ENCODE results near the gene ST8SIA5.
"Not testable (repeated sequence)": the region's sequence is repeated elsewhere in the genome, so short reads cannot be mapped to it uniquely, and the experiment has no call there.

ST8SIA5 gene

GRCh38 chr18:46756559-46757201 lies at the start of gene ST8SIA5:
Gene ST8SIA5 (minus strand): TSS chr18:46757053. CDS start chr18:46756508, 545 bp downstream.
- Mint-ChIP-seq H3K27ac (no peak within 1 kb of the TSS), H3K36me3 (ENCODE audit: low read depth) (no peaks in the 10 kb centered on the region), H3K9me3 (no peaks in the 10 kb centered on the region), H3K4me3 (peak within 1 kb of the TSS; percentile 68), H3K27me3 (peaks cover 64% of the 10 kb centered on the region), H3K4me1 (ENCODE audit: low read depth) (peaks cover 36% of the 10 kb centered on the region)
- intact Hi-C loops (cut with micrococcal nuclease): no loop called here

- H3K27me3 Mint-ChIP-seq; H3K27ac Mint-ChIP-seq; H3K4me3 Mint-ChIP-seq; intact Hi-C loops (cut with micrococcal nuclease); H3K9me3 Mint-ChIP-seq; H3K36me3 Mint-ChIP-seq (ENCODE audit: low read depth); H3K4me1 Mint-ChIP-seq (ENCODE audit: low read depth): not testable (repeated sequence)
Observed at GRCh38 chr18:46795945-46796344, 39.1 kb upstream of the ST8SIA5 start.

- no peak overlapping the region for H3K4me3 Mint-ChIP-seq
- no peaks in the 10 kb centered on the region for H3K36me3 Mint-ChIP-seq (ENCODE audit: low read depth)
- intact Hi-C loops (cut with micrococcal nuclease): no loop called here
- H3K27me3 Mint-ChIP-seq: no peaks in the 10 kb centered on the region
- H3K9me3 Mint-ChIP-seq: peaks cover 11% of the 10 kb centered on the region
- H3K4me1 Mint-ChIP-seq (ENCODE audit: low read depth): no peaks in the 10 kb centered on the region
- H3K27ac Mint-ChIP-seq: no peak overlapping the region
Observed at GRCh38 chr18:46794607-46795006, 37.8 kb upstream of the ST8SIA5 start.

- intact Hi-C loops (cut with micrococcal nuclease): no loop called here
- Mint-ChIP-seq H3K4me1 (ENCODE audit: low read depth) (no peaks in the 10 kb centered on the region), H3K27ac (no peak overlapping the region), H3K9me3 (peaks cover 11% of the 10 kb centered on the region), H3K4me3 (no peak overlapping the region), H3K36me3 (ENCODE audit: low read depth) (no peaks in the 10 kb centered on the region), H3K27me3 (no peaks in the 10 kb centered on the region)
Observed at GRCh38 chr18:46793565-46793964, 36.7 kb upstream of the ST8SIA5 start.

GRCh38 chr18:46789088-46789487 lies 32.2 kb upstream of the ST8SIA5 start:
- Mint-ChIP-seq H3K9me3 (peaks cover 19% of the 10 kb centered on the region), H3K4me1 (ENCODE audit: low read depth) (no peaks in the 10 kb centered on the region), H3K36me3 (ENCODE audit: low read depth) (no peaks in the 10 kb centered on the region), H3K27me3 (no peaks in the 10 kb centered on the region), H3K4me3 (no peak overlapping the region), H3K27ac (no peak overlapping the region)
- intact Hi-C loops (cut with micrococcal nuclease): no loop called here

GRCh38 chr18:46787674-46788073 lies 30.8 kb upstream of the ST8SIA5 start:
- intact Hi-C loops (cut with micrococcal nuclease): no loop called here
- Mint-ChIP-seq H3K4me3 (no peak overlapping the region), H3K4me1 (ENCODE audit: low read depth) (no peaks in the 10 kb centered on the region), H3K27ac (no peak overlapping the region), H3K9me3 (peaks cover 21% of the 10 kb centered on the region), H3K27me3 (no peaks in the 10 kb centered on the region), H3K36me3 (ENCODE audit: low read depth) (no peaks in the 10 kb centered on the region)

- Mint-ChIP-seq H3K27ac (no peak overlapping the region), H3K9me3 (no peaks in the 10 kb centered on the region), H3K4me1 (ENCODE audit: low read depth) (peaks cover 30% of the 10 kb centered on the region), H3K36me3 (ENCODE audit: low read depth) (no peaks in the 10 kb centered on the region), H3K4me3 (no peak overlapping the region), H3K27me3 (peaks cover 8% of the 10 kb centered on the region)
- intact Hi-C loops (cut with micrococcal nuclease): no loop called here
Observed at GRCh38 chr18:46772357-46772756, 15.5 kb upstream of the ST8SIA5 start.

- Mint-ChIP-seq H3K27ac (no peak overlapping the region), H3K4me3 (no peak overlapping the region), H3K36me3 (ENCODE audit: low read depth) (no peaks in the 10 kb centered on the region), H3K4me1 (ENCODE audit: low read depth) (peaks cover 30% of the 10 kb centered on the region), H3K9me3 (no peaks in the 10 kb centered on the region), H3K27me3 (peaks cover 11% of the 10 kb centered on the region)
- intact Hi-C loops (cut with micrococcal nuclease): no loop called here
Observed at GRCh38 chr18:46771141-46771540, 14.3 kb upstream of the ST8SIA5 start.

GRCh38 chr18:46770708-46771107 lies 13.9 kb upstream of the ST8SIA5 start:
- Mint-ChIP-seq H3K27me3 (peaks cover 12% of the 10 kb centered on the region), H3K36me3 (ENCODE audit: low read depth) (no peaks in the 10 kb centered on the region), H3K9me3 (no peaks in the 10 kb centered on the region), H3K4me3 (no peak overlapping the region), H3K27ac (no peak overlapping the region), H3K4me1 (ENCODE audit: low read depth) (peaks cover 30% of the 10 kb centered on the region)
- intact Hi-C loops (cut with micrococcal nuclease): no loop called here

GRCh38 chr18:46768166-46768921 lies 11.5 kb upstream of the ST8SIA5 start:
- Mint-ChIP-seq H3K4me1 (ENCODE audit: low read depth) (peaks cover 30% of the 10 kb centered on the region), H3K9me3 (no peaks in the 10 kb centered on the region), H3K4me3 (no peak overlapping the region), H3K36me3 (ENCODE audit: low read depth) (no peaks in the 10 kb centered on the region), H3K27ac (no peak overlapping the region), H3K27me3 (peaks cover 23% of the 10 kb centered on the region)
- intact Hi-C loops (cut with micrococcal nuclease): no loop called here

GRCh38 chr18:46767217-46767616 lies 10.4 kb upstream of the ST8SIA5 start:
- Mint-ChIP-seq H3K36me3 (ENCODE audit: low read depth) (no peaks in the 10 kb centered on the region), H3K27ac (no peak overlapping the region), H3K4me1 (ENCODE audit: low read depth) (peaks cover 26% of the 10 kb centered on the region), H3K4me3 (no peak overlapping the region), H3K9me3 (no peaks in the 10 kb centered on the region), H3K27me3 (peaks cover 28% of the 10 kb centered on the region)
- intact Hi-C loops (cut with micrococcal nuclease): no loop called here

GRCh38 chr18:46764586-46764985 lies 7.7 kb upstream of the ST8SIA5 start:
- no peaks in the 10 kb centered on the region for H3K9me3 Mint-ChIP-seq
- no peak overlapping the region for H3K27ac Mint-ChIP-seq
- peaks cover 2% of the 10 kb centered on the region for H3K4me1 Mint-ChIP-seq (ENCODE audit: low read depth)
- no peaks in the 10 kb centered on the region for H3K36me3 Mint-ChIP-seq (ENCODE audit: low read depth)
- intact Hi-C loops (cut with micrococcal nuclease): no loop called here
- H3K27me3 Mint-ChIP-seq: peaks cover 44% of the 10 kb centered on the region
- no peak overlapping the region for H3K4me3 Mint-ChIP-seq

GRCh38 chr18:46761059-46761769 lies 4.4 kb upstream of the ST8SIA5 start:
- H3K27me3 Mint-ChIP-seq: peaks cover 62% of the 10 kb centered on the region
- intact Hi-C loops (cut with micrococcal nuclease): no loop called here

GRCh38 chr18:46759890-46760289 lies 3.0 kb upstream of the ST8SIA5 start:
- Mint-ChIP-seq H3K36me3 (ENCODE audit: low read depth) (no peaks in the 10 kb centered on the region), H3K4me1 (ENCODE audit: low read depth) (peaks cover 25% of the 10 kb centered on the region), H3K9me3 (no peaks in the 10 kb centered on the region), H3K4me3 (no peak overlapping the region), H3K27ac (no peak overlapping the region), H3K27me3 (peaks cover 70% of the 10 kb centered on the region)
- intact Hi-C loops (cut with micrococcal nuclease): no loop called here

More at GRCh38 chr18:46761059-46761769, 4.4 kb upstream of the ST8SIA5 start:
- Mint-ChIP-seq H3K9me3 (no peaks in the 10 kb centered on the region), H3K36me3 (ENCODE audit: low read depth) (no peaks in the 10 kb centered on the region), H3K27ac (no peak overlapping the region), H3K4me1 (ENCODE audit: low read depth) (peaks cover 11% of the 10 kb centered on the region), H3K4me3 (no peak overlapping the region)
